Heart left ventricle (tissue), 13 donors: ENCODE measurements around the gene WHAMM.

ENCODE experiments used
- CTCF ChIP-seq, 12 donors: fragments of 200-600 bp; sonication (generic) in 4 of 12; IDR thresholded peaks; one replicate each; pipeline versions ENCODE4 v1.5.0 to v1.8.0; 2018 to 2022; ENCODE audit warnings: antibody characterized with exemption in 12 of 12, mild to moderate bottlenecking in 5 of 12
- POLR2A ChIP-seq, 2 donors: fragments of 450-650 bp; IDR thresholded peaks; one replicate each; pipeline ENCODE4 v1.6.1; 2017; ENCODE audit warnings: antibody characterized with exemption in 2 of 2, mild to moderate bottlenecking in 2 of 2, moderate library complexity in 2 of 2
- donor health status: ischemic (EF 13 %, LVEDD 7.1; RV severe dilation, severe dysfunction).
- donor health status: DM: no; HTN: yes; CAD: no.
- donor health status: DM: no; HTN: no; CAD: no.
- donor health status: ischemic (EF 25% LVEDD 6.9; RV normal size, moderate dysfunction).
- donor health status: ischemic (EF 25% LVEDD 5.7; RV mildly dilated, moderate dysfunction).
- donor health status: ischemic (EF 35%, LVEDD 5.7; RV mildly dilated, moderate dysfunction).
- donor health status: nonischemic (EF 11% LVEDD 7.7; RV severe dilation, severe dysfunction).
- donor health status: DM: yes; HTN: yes; CAD: no.
- donor health status: PGD.
- donor health status: ischemic (EF 29% LVEDD 5.4; RV normal size, mild dysfunction).
- donor health status: nonischemic (EF 23%, LVEDD 6.1; RV moderate dilation, normal function).

- TF ChIP-seq CTCF (IDR thresholded peaks at IDR 0.05) = no peak
- no peak for TF ChIP-seq POLR2A (IDR thresholded peaks at IDR 0.05)
Measured at GRCh38 chr15:82798531-82799166, 10.8 kb upstream of the WHAMM start.
